ENCODE data around the gene LIPE.

- TF ChIP-seq CTCF (conservative IDR thresholded peaks at IDR 0.05; ENCODE audit: low read depth, low read length), result peak; percentile 90
- TF ChIP-seq EZH2 (IDR thresholded peaks at IDR 0.05; ENCODE audit: borderline replicate concordance, low read depth, low read length, poor library complexity, severe bottlenecking), result no peak
Measured at GRCh38 chr19:42450314-42450934, 23.2 kb upstream of the LIPE start.

Data from A673 (cell line).